ENCODE results near the gene AMHR2. TPM values are rescaled to one million over a fixed set of nuclear protein-coding genes. Genes with fewer than 3 reads are reported as not detected.

AMHR2 gene
- total and polyA plus RNA-seq, 2 donors (not counting 1 experiment from before 2014, with no cell fraction given), result not detected

GRCh38 chr12:53467880-53468279, 44.2 kb downstream of the AMHR2 start:
- TF ChIP-seq EZH2 (IDR thresholded peaks at IDR 0.05; ENCODE audit: borderline replicate concordance, insufficient read depth, low read depth, low read length, poor library complexity, severe bottlenecking) (no peak), CTCF (IDR thresholded peaks at IDR 0.05) (no peak)
- no peaks in the 10 kb centered on the region for H3K9me3 Mint-ChIP-seq (ENCODE audit: insufficient read depth)
- no peaks in the 10 kb centered on the region for H3K27me3 Mint-ChIP-seq
- Histone ChIP-seq H3K36me3 (replicated peaks in 1 of 2; ENCODE audit: control extremely low read depth in 1 of 2, control insufficient read depth in 1 of 2, extremely low read depth in 1 of 2, insufficient read depth in 2 of 2, low read length in 1 of 2) (peaks cover 22 to 99% of the 10 kb centered on the region in 2 experiments), H3K4me3 (ENCODE audit: control extremely low read depth in 1 of 5, extremely low read depth in 1 of 5, insufficient read depth in 1 of 5, low read depth in 2 of 5, low read length in 4 of 5) (no peak overlapping the region), H3K27ac (ENCODE audit: low read length in 2 of 2) (no peak overlapping the region), H2AFZ (ENCODE audit: insufficient read depth, low read depth, low read length, poor library complexity, severe bottlenecking) (no peak overlapping the region), H3K9me3 (ENCODE audit: control extremely low read depth in 1 of 3, control insufficient read depth in 2 of 3, insufficient read depth in 1 of 3, low read length in 2 of 3) (no peaks in the 10 kb centered on the region), H4K20me1 (ENCODE audit: control insufficient read depth, insufficient read depth, low read length, poor library complexity, severe bottlenecking) (peaks cover 87% of the 10 kb centered on the region), H3K9ac (ENCODE audit: low read length) (no peak overlapping the region), H3K27me3 (replicated peaks in 1 of 4; ENCODE audit: control extremely low read depth in 1 of 4, control insufficient read depth in 3 of 4, insufficient read depth in 4 of 4, low read length in 3 of 4) (no peaks in the 10 kb centered on the region), H3K4me2 (replicated peaks; ENCODE audit: low read depth, low read length, poor library complexity, severe bottlenecking) (no peak overlapping the region), H3K4me1 (ENCODE audit: control insufficient read depth in 2 of 2, insufficient read depth in 2 of 2, low read length in 2 of 2) (no peaks in the 10 kb centered on the region), H3K79me2 (ENCODE audit: control insufficient read depth, insufficient read depth, low read length) (peaks cover 74% of the 10 kb centered on the region)
- no peak overlapping the region for H3K27ac Mint-ChIP-seq
- CTCF ChIA-PET, result interaction anchor here (0.6 to 1.1 kb wide), 2 partner anchors 10 to 115 kb away, joined by 3 to 4 read pairs; no protein-coding TSS in a partner anchor
- intact Hi-C loops (cut with micrococcal nuclease), result no loop called here
- POLR2A ChIA-PET, result interaction anchor here (0.6 to 0.7 kb wide), 3 partner anchors 21 to 202 kb away, joined by 3 read pairs; no protein-coding TSS in a partner anchor
- ATAC-seq (ENCODE audit: low read depth) (no peak), DNase-seq (no peak)
- no peak overlapping the region for H3K4me3 Mint-ChIP-seq
- 100% methylated on average over 1 of the region's 2 CpGs for WGBS (ENCODE audit: insufficient coverage)
- H3K4me1 Mint-ChIP-seq, result peaks cover 4% of the 10 kb centered on the region

- Histone ChIP-seq H3K27ac (ENCODE audit: low read length in 2 of 2) (no peak overlapping the region), H3K4me2 (replicated peaks; ENCODE audit: low read depth, low read length, poor library complexity, severe bottlenecking) (no peak overlapping the region), H3K9me3 (ENCODE audit: control extremely low read depth in 1 of 3, control insufficient read depth in 2 of 3, insufficient read depth in 1 of 3, low read length in 2 of 3) (no peaks in the 10 kb centered on the region), H3K9ac (ENCODE audit: low read length) (no peak overlapping the region), H3K79me2 (ENCODE audit: control insufficient read depth, insufficient read depth, low read length) (peaks cover 73% of the 10 kb centered on the region), H3K4me3 (ENCODE audit: control extremely low read depth in 1 of 5, extremely low read depth in 1 of 5, insufficient read depth in 1 of 5, low read depth in 2 of 5, low read length in 4 of 5) (no peak overlapping the region), H2AFZ (ENCODE audit: insufficient read depth, low read depth, low read length, poor library complexity, severe bottlenecking) (no peak overlapping the region), H4K20me1 (ENCODE audit: control insufficient read depth, insufficient read depth, low read length, poor library complexity, severe bottlenecking) (peaks cover 87% of the 10 kb centered on the region), H3K36me3 (replicated peaks in 1 of 2; ENCODE audit: control extremely low read depth in 1 of 2, control insufficient read depth in 1 of 2, extremely low read depth in 1 of 2, insufficient read depth in 2 of 2, low read length in 1 of 2) (peaks cover 22 to 96% of the 10 kb centered on the region in 2 experiments), H3K4me1 (ENCODE audit: control insufficient read depth in 2 of 2, insufficient read depth in 2 of 2, low read length in 2 of 2) (no peaks in the 10 kb centered on the region), H3K27me3 (replicated peaks in 1 of 4; ENCODE audit: control extremely low read depth in 1 of 4, control insufficient read depth in 3 of 4, insufficient read depth in 4 of 4, low read length in 3 of 4) (no peaks in the 10 kb centered on the region)
- Mint-ChIP-seq H3K27me3 (no peaks in the 10 kb centered on the region), H3K4me1 (peaks cover 4% of the 10 kb centered on the region), H3K27ac (no peak overlapping the region), H3K9me3 (ENCODE audit: insufficient read depth) (no peaks in the 10 kb centered on the region), H3K4me3 (no peak overlapping the region)
- no peak for DNase-seq
- ChIA-PET POLR2A (interaction anchor here (0.6 to 0.7 kb wide), 3 partner anchors 20 to 202 kb away, joined by 3 read pairs; no protein-coding TSS in a partner anchor), CTCF (interaction anchor here (0.6 to 1.1 kb wide), 2 partner anchors 10 to 115 kb away, joined by 3 to 4 read pairs; no protein-coding TSS in a partner anchor)
- intact Hi-C loops (cut with micrococcal nuclease), result no loop called here
- no peak for TF ChIP-seq CTCF (IDR thresholded peaks at IDR 0.05)
- TF ChIP-seq EZH2 (IDR thresholded peaks at IDR 0.05; ENCODE audit: borderline replicate concordance, insufficient read depth, low read depth, low read length, poor library complexity, severe bottlenecking), result no peak
- ATAC-seq (ENCODE audit: low read depth), result no peak
- WGBS (ENCODE audit: insufficient coverage), result no CpG with 5 or more reads among the region's 1 CpG
Observed at GRCh38 chr12:53468282-53468681, 44.6 kb downstream of the AMHR2 start.
